A549 (cell line): ENCODE measurements around the gene AAGAB. TPM values are rescaled to one million over a fixed set of nuclear protein-coding genes. Genes with fewer than 3 reads are reported as not detected.

Source experiments
- ATAC-seq, 2 experiments: fragments of 200-7000 bp in 1 of 2; fragments of >200 bp in 1 of 2; cut with Nextera tagmentation in 1 of 2; cut with Tn5 transposase in 1 of 2; 3 replicates each; pipeline versions ENCODE4 v1.8.0 to v1.9.1; 2018 to 2020; ENCODE audit warnings: mild to moderate bottlenecking in 1 of 2, moderate library complexity in 1 of 2
- CTCF ChIA-PET: fragments of 300-600 bp; sonication (Branson Sonifier 250); formaldehyde crosslinking; extraction: SDS; loops from one replicate; lab custom pipeline; 2021; ENCODE audit warnings: antibody characterized with exemption, inconsistent platforms; lab: Yijun Ruan, JAX
- POLR2A ChIA-PET: fragments of 350-600 bp; formaldehyde crosslinking; extraction: SDS; loops from one replicate; lab custom pipeline; 2021; ENCODE audit warnings: antibody characterized with exemption, inconsistent platforms; lab: Yijun Ruan, JAX
- DNase-seq, 2 experiments: peaks; one replicate each; pipeline versions ENCODE4 v3.0.0 to v3.0.0-alpha.2; 2011 to 2016; ENCODE audit warnings: low read depth in 1 of 2, low spot score in 1 of 2
- FAIRE-seq: peaks from 2 replicates; lab custom pipeline; 2011; peaks lifted over from hg19 to GRCh38; lab: Jason Lieb, UNC
- H3K27ac ChIP-seq, 2 experiments: fragments of >200 bp; sonication (Bioruptor Twin); formaldehyde crosslinking; 3 replicates each; pipeline ENCODE4 v1.5.1; 2016 to 2017
- H3K4me1 ChIP-seq: fragments of >200 bp; sonication (Bioruptor Twin); formaldehyde crosslinking; 3 replicates; pipeline ENCODE4 v1.6.1; 2016
- H3K4me2 ChIP-seq: fragments of >200 bp; sonication (Bioruptor Twin); formaldehyde crosslinking; 3 replicates; pipeline ENCODE4 v1.6.1; 2016
- H3K4me3 ChIP-seq: fragments of >200 bp; sonication (Bioruptor Twin); formaldehyde crosslinking; 3 replicates; pipeline ENCODE4 v1.5.1; 2016
- H3K9me3 ChIP-seq: fragments of >200 bp; sonication (Bioruptor Twin); formaldehyde crosslinking; 3 replicates; pipeline ENCODE4 v1.6.1; 2016
- BCL3 ChIP-seq: fragments of >200 bp; sonication (Bioruptor Twin); formaldehyde crosslinking; IDR thresholded peaks from 3 replicates; pipeline ENCODE4 v1.6.1; 2016
- CBX2 ChIP-seq: fragments of 200-600 bp; sonication (generic); IDR thresholded peaks from 2 replicates; pipeline ENCODE4 v1.6.1; 2016; ENCODE audit warnings: low read depth, mild to moderate bottlenecking, borderline replicate concordance
- CHD4 ChIP-seq: fragments of 200-600 bp; sonication (generic); IDR thresholded peaks from 2 replicates; pipeline ENCODE4 v1.6.1; 2016; ENCODE audit warnings: antibody characterized with exemption, mild to moderate bottlenecking, borderline replicate concordance
- ESRRA ChIP-seq: fragments of 150-350 bp; IDR thresholded peaks from 2 replicates; pipeline ENCODE4 v1.6.1; 2014; ENCODE audit warnings: mild to moderate bottlenecking, low read length, borderline replicate concordance
- HEYL ChIP-seq: fragments of 250-450 bp; sonication (Bioruptor Pico); IDR thresholded peaks from 2 replicates; pipeline ENCODE4 v1.8.0; 2021; ENCODE audit warnings: mild to moderate bottlenecking, moderate library complexity
- HMGXB4 ChIP-seq: fragments of 250-450 bp; sonication (Bioruptor Pico); IDR thresholded peaks from 2 replicates; pipeline ENCODE4 v1.5.0; 2021; ENCODE audit warnings: mild to moderate bottlenecking, moderate library complexity, borderline replicate concordance
- HOXB13 ChIP-seq: fragments of 250-450 bp; sonication (Bioruptor Pico); IDR thresholded peaks from 2 replicates; pipeline ENCODE4 v1.5.0; 2020; ENCODE audit warnings: low read depth, mild to moderate bottlenecking, moderate library complexity
- JUNB ChIP-seq: fragments of >200 bp; sonication (Bioruptor Twin); formaldehyde crosslinking; IDR thresholded peaks from 2 replicates; pipeline ENCODE4 v1.6.1; 2016
- MYC ChIP-seq: IDR thresholded peaks from 2 replicates; pipeline ENCODE4 v1.6.1; 2012; ENCODE audit warnings: mild to moderate bottlenecking, inconsistent platforms, low read length, improper control_type of control experiment, borderline replicate concordance
- NR3C1 ChIP-seq: fragments of >200 bp; sonication (Bioruptor Twin); formaldehyde crosslinking; IDR thresholded peaks from 3 replicates; pipeline ENCODE4 v1.6.1; 2017
- PBX3 ChIP-seq: IDR thresholded peaks from 2 replicates; pipeline ENCODE4 v1.6.1; 2012
- PHF8 ChIP-seq: fragments of 200-600 bp; sonication (generic); IDR thresholded peaks from 2 replicates; pipeline ENCODE4 v1.6.1; 2016; ENCODE audit warnings: low read depth, mild to moderate bottlenecking, antibody characterized with exemption, moderate library complexity, borderline replicate concordance
- POLR2A ChIP-seq: IDR thresholded peaks from 2 replicates; pipeline ENCODE4 v1.6.1; 2012; ENCODE audit warnings: mild to moderate bottlenecking, low read length
- RAD21 ChIP-seq, 2 experiments: fragments of >200 bp in 1 of 2; sonication (Bioruptor Twin) in 1 of 2; formaldehyde crosslinking in 1 of 2; IDR thresholded peaks in 1 of 2; conservative IDR thresholded peaks in 1 of 2; 2 replicates in 1 of 2; 3 replicates in 1 of 2; pipeline ENCODE4 v1.6.1; 2012 to 2018; ENCODE audit warnings: inconsistent platforms in 1 of 2
- REST ChIP-seq: fragments of 200-600 bp; sonication (generic); IDR thresholded peaks from 2 replicates; pipeline ENCODE4 v1.6.1; 2016; ENCODE audit warnings: antibody characterized with exemption, mild to moderate bottlenecking, moderate library complexity
- ZC3H11A ChIP-seq: fragments of 450-650 bp; IDR thresholded peaks from 2 replicates; pipeline ENCODE4 v1.6.1; 2014; ENCODE audit warnings: antibody characterized with exemption, mild to moderate bottlenecking
- ZSCAN20 ChIP-seq: fragments of 250-450 bp; sonication (Bioruptor Pico); IDR thresholded peaks from 2 replicates; pipeline ENCODE4 v1.8.0; 2022; ENCODE audit warnings: mild to moderate bottlenecking, moderate library complexity
- WGBS: methylation state at CpG from one replicate; pipeline ENCODE4 v1.1.6; 2017; ENCODE audit errors: missing lambda C conversion rate; 5-methylcytosine and 5-hydroxymethylcytosine counted together
- polyA plus RNA-seq, 4 experiments: library from polyadenylated mRNA; depleted of rRNA in 3 of 4; stranded (reverse); fragments of >200 nt; fragmentation: RNase III in 1 of 4; extraction: RNeasy Plus Mini Kit Qiagen cat#74134 plus additional on column Dnase treatment in 1 of 4; gene quantifications; 2 replicates in 3 of 4; 3 replicates in 1 of 4; pipeline ENCODE4 v1.2.3, GENCODE V29; 2011 to 2017
- TF ChIP-seq, protein P1 (sequence below): fragments of >200 bp; sonication (Bioruptor Twin); formaldehyde crosslinking; IDR thresholded peaks from 3 replicates; pipeline ENCODE4 v1.5.1; 2016
- TF ChIP-seq, protein P2 (sequence below): fragments of >200 bp; sonication (Bioruptor Twin); formaldehyde crosslinking; IDR thresholded peaks from 2 replicates; pipeline ENCODE4 v1.6.1; 2016

Gene AAGAB
- polyA plus RNA-seq, 2 of the 4 experiments (the other 2 are of a cell fraction): 68.9 to 107 TPM

GRCh38 chr15:67296684-67297083, 42.2 kb upstream of the AAGAB start:
- Histone ChIP-seq H3K9me3 (no peaks in the 10 kb centered on the region), H3K27ac (no peak overlapping the region), H3K4me2 (no peak overlapping the region), H3K4me3 (no peak overlapping the region), H3K4me1 (no peaks in the 10 kb centered on the region)
- ChIA-PET CTCF (interaction anchor here (0.6 to 9.1 kb wide), 3 partner anchors 9 to 349 kb away, joined by 3 to 76 read pairs (median 3); no protein-coding TSS in a partner anchor), POLR2A (no interaction called here)
- WGBS: 80% methylated on average over 1 of the region's 1 CpG
- ATAC-seq (no peak), DNase-seq (no peak), FAIRE-seq (peak; percentile 36)
- TF ChIP-seq RAD21 (conservative IDR thresholded peaks at IDR 0.05 in 1 of 2, IDR thresholded peaks at IDR 0.05 in 1 of 2) (no peak), POLR2A (no peak), ZSCAN20 (no peak), BCL3 (no peak), ESRRA (no peak), REST (no peak), JUNB (no peak), PBX3 (no peak), HOXB13 (no peak), ZC3H11A (no peak), CBX2 (no peak)
- TF ChIP-seq, protein P1, sequence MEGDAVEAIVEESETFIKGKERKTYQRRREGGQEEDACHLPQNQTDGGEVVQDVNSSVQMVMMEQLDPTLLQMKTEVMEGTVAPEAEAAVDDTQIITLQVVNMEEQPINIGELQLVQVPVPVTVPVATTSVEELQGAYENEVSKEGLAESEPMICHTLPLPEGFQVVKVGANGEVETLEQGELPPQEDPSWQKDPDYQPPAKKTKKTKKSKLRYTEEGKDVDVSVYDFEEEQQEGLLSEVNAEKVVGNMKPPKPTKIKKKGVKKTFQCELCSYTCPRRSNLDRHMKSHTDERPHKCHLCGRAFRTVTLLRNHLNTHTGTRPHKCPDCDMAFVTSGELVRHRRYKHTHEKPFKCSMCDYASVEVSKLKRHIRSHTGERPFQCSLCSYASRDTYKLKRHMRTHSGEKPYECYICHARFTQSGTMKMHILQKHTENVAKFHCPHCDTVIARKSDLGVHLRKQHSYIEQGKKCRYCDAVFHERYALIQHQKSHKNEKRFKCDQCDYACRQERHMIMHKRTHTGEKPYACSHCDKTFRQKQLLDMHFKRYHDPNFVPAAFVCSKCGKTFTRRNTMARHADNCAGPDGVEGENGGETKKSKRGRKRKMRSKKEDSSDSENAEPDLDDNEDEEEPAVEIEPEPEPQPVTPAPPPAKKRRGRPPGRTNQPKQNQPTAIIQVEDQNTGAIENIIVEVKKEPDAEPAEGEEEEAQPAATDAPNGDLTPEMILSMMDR: no peak

GRCh38 chr15:67296188-67296587, 41.7 kb upstream of the AAGAB start:
- Histone ChIP-seq H3K4me3 (no peak overlapping the region), H3K9me3 (no peaks in the 10 kb centered on the region), H3K4me1 (no peaks in the 10 kb centered on the region), H3K4me2 (no peak overlapping the region), H3K27ac (no peak overlapping the region)
- FAIRE-seq: no peak
- 93% methylated on average over 5 of the region's 5 CpGs for WGBS
- POLR2A ChIA-PET: no interaction called here
- CTCF ChIA-PET: interaction anchor here (1.3 to 9.1 kb wide), 4 partner anchors 8 to 349 kb away, joined by 3 to 76 read pairs (median 14); no protein-coding TSS in a partner anchor
- TF ChIP-seq, protein P2, sequence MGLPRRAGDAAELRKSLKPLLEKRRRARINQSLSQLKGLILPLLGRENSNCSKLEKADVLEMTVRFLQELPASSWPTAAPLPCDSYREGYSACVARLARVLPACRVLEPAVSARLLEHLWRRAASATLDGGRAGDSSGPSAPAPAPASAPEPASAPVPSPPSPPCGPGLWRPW: no peak
- TF ChIP-seq CHD4 (no peak), HMGXB4 (CRISPR knock-in tag) (no peak), PHF8 (no peak), NR3C1 (no peak), HEYL (CRISPR knock-in tag) (no peak), MYC (no peak)
- DNase-seq: no peak
- no peak for ATAC-seq
